H9 (cell line): ENCODE measurements around the gene MSRB2. TPM values are rescaled to one million over a fixed set of nuclear protein-coding genes. Genes with fewer than 3 reads are reported as not detected.

ENCODE experiments used
- DNase-seq: peaks from one replicate; pipeline ENCODE4 v3.0.0-alpha.2; 2017
- H2AFZ ChIP-seq: one replicate; pipeline ENCODE4 v1.6.1; 2013; ENCODE audit warnings: mild to moderate bottlenecking, low read length, control low read depth, moderate library complexity
- H2AK5ac ChIP-seq: 2 replicates; pipeline ENCODE4 v1.6.1; 2013; ENCODE audit warnings: low read length, control low read depth, mixed read lengths; ENCODE audit not compliant: insufficient read length
- H2BK120ac ChIP-seq: one replicate; pipeline ENCODE4 v1.6.1; 2013; ENCODE audit warnings: low read depth, mild to moderate bottlenecking, low read length, control low read depth, inconsistent platforms; ENCODE audit not compliant: poor library complexity, severe bottlenecking
- H2BK12ac ChIP-seq: 2 replicates; pipeline ENCODE4 v1.6.1; 2013; ENCODE audit warnings: low read length, control low read depth, mixed read lengths, low read depth; ENCODE audit not compliant: insufficient read length
- H2BK15ac ChIP-seq: 2 replicates; pipeline ENCODE4 v1.6.1; 2013; ENCODE audit warnings: low read depth, low read length, control low read depth
- H2BK20ac ChIP-seq: one replicate; pipeline ENCODE4 v1.6.1; 2013; ENCODE audit warnings: low read depth, mild to moderate bottlenecking, low read length, control low read depth, inconsistent platforms; ENCODE audit not compliant: poor library complexity, severe bottlenecking
- H2BK5ac ChIP-seq: 2 replicates; pipeline ENCODE4 v1.6.1; 2013; ENCODE audit warnings: low read length, control low read depth, mixed read lengths; ENCODE audit not compliant: insufficient read length
- H3K14ac ChIP-seq: 2 replicates; pipeline ENCODE4 v1.6.1; 2013; ENCODE audit warnings: low read length, control low read depth; ENCODE audit not compliant: insufficient read depth
- H3K18ac ChIP-seq: 2 replicates; pipeline ENCODE4 v1.6.1; 2013; ENCODE audit warnings: low read depth, mild to moderate bottlenecking, mixed read lengths, low read length, control low read depth; ENCODE audit not compliant: insufficient read length
- H3K23ac ChIP-seq: 2 replicates; pipeline ENCODE4 v1.6.1; 2013; ENCODE audit warnings: low read length, control low read depth, mixed read lengths, low read depth; ENCODE audit not compliant: insufficient read length
- H3K23me2 ChIP-seq: 2 replicates; pipeline ENCODE4 v1.6.1; 2013; ENCODE audit warnings: low read depth, mild to moderate bottlenecking, mixed read lengths, low read length, control low read depth; ENCODE audit not compliant: insufficient read length, poor library complexity, severe bottlenecking
- H3K27ac ChIP-seq: 2 replicates; pipeline ENCODE4 v1.5.1; 2013; ENCODE audit warnings: low read length, control low read depth, mixed read lengths, low read depth; ENCODE audit not compliant: insufficient read length
- H3K27me3 ChIP-seq: 2 replicates; pipeline ENCODE4 v1.6.1; 2013; ENCODE audit warnings: low read length, control low read depth, inconsistent platforms; ENCODE audit not compliant: insufficient read depth
- H3K4ac ChIP-seq: 2 replicates; pipeline ENCODE4 v1.6.1; 2013; ENCODE audit warnings: low read depth, mild to moderate bottlenecking, control low read depth, inconsistent platforms, low read length, moderate library complexity
- H3K4me1 ChIP-seq: 2 replicates; pipeline ENCODE4 v1.6.1; 2013; ENCODE audit warnings: low read length, control low read depth, inconsistent platforms; ENCODE audit not compliant: insufficient read depth
- H3K4me2 ChIP-seq: 2 replicates; pipeline ENCODE4 v1.6.1; 2013; ENCODE audit warnings: low read length, control low read depth, mixed read lengths; ENCODE audit not compliant: insufficient read length, insufficient read depth
- H3K56ac ChIP-seq: 2 replicates; pipeline ENCODE4 v1.6.1; 2013; ENCODE audit warnings: low read depth, mild to moderate bottlenecking, mixed read lengths, low read length, control low read depth; ENCODE audit not compliant: insufficient read length
- H3K79me1 ChIP-seq: 2 replicates; pipeline ENCODE4 v1.6.1; 2013; ENCODE audit warnings: low read depth, mild to moderate bottlenecking, moderate library complexity, low read length, control low read depth, inconsistent platforms; ENCODE audit not compliant: insufficient read depth, poor library complexity, severe bottlenecking
- H3K79me2 ChIP-seq: 2 replicates; pipeline ENCODE4 v1.6.1; 2013; ENCODE audit warnings: low read length, control low read depth, inconsistent platforms; ENCODE audit not compliant: insufficient read depth
- H3K9ac ChIP-seq: 2 replicates; pipeline ENCODE4 v1.6.1; 2013; ENCODE audit warnings: low read length, control low read depth, mixed read lengths; ENCODE audit not compliant: insufficient read length; ENCODE audit errors: extremely low read depth
- H3K9me3 ChIP-seq: one replicate; pipeline ENCODE4 v1.6.1; 2013; ENCODE audit warnings: low read depth, low read length, inconsistent platforms; ENCODE audit not compliant: control insufficient read depth
- H3T11ph ChIP-seq: one replicate; pipeline ENCODE4 v1.6.1; 2013; ENCODE audit warnings: mild to moderate bottlenecking, low read length, control low read depth, inconsistent platforms
- H4K20me1 ChIP-seq: one replicate; pipeline ENCODE4 v1.6.1; 2013; ENCODE audit not compliant: control insufficient read depth, insufficient read length, insufficient read depth
- H4K5ac ChIP-seq: 2 replicates; pipeline ENCODE4 v1.6.1; 2013; ENCODE audit warnings: low read depth, mild to moderate bottlenecking, mixed read lengths, low read length, control low read depth; ENCODE audit not compliant: insufficient read length
- H4K8ac ChIP-seq: replicated peaks from 2 replicates; pipeline ENCODE4 v1.6.1; 2013; ENCODE audit warnings: low read length, control low read depth, mixed read lengths, low read depth; ENCODE audit not compliant: insufficient read length
- H4K91ac ChIP-seq: 2 replicates; pipeline ENCODE4 v1.6.1; 2013; ENCODE audit warnings: low read depth, mild to moderate bottlenecking, moderate library complexity, mixed read lengths, low read length, control low read depth; ENCODE audit not compliant: insufficient read length
- H3K27ac Mint-ChIP-seq, 3 experiments: 2 replicates in 2 of 3; 3 replicates in 1 of 3; pipeline ENCODE4 v1.8.0; 2020 to 2021; ENCODE audit warnings: mixed read lengths in 3 of 3, mild to moderate bottlenecking in 1 of 3, moderate library complexity in 1 of 3
- H3K27me3 Mint-ChIP-seq: 2 replicates; pipeline ENCODE4 v1.8.0; 2021; ENCODE audit warnings: low read depth, mild to moderate bottlenecking, moderate library complexity, mixed read lengths
- H3K36me3 Mint-ChIP-seq, 3 experiments: 2 replicates in 2 of 3; 3 replicates in 1 of 3; pipeline ENCODE4 v1.8.0; 2020 to 2021; ENCODE audit warnings: low read depth in 3 of 3, mixed read lengths in 3 of 3; ENCODE audit not compliant: insufficient read depth in 1 of 3
- H3K4me1 Mint-ChIP-seq, 2 experiments: 2 replicates each; pipeline ENCODE4 v1.8.0; 2020; ENCODE audit warnings: mixed read lengths in 2 of 2
- H3K4me3 Mint-ChIP-seq, 2 experiments: 2 replicates in 1 of 2; 3 replicates in 1 of 2; pipeline ENCODE4 v1.8.0; 2020 to 2021; ENCODE audit warnings: mild to moderate bottlenecking in 2 of 2, mixed read lengths in 2 of 2, moderate library complexity in 1 of 2
- H3K9me3 Mint-ChIP-seq, 2 experiments: 2 replicates in 1 of 2; 3 replicates in 1 of 2; pipeline ENCODE4 v1.8.0; 2020; ENCODE audit warnings: mild to moderate bottlenecking in 2 of 2, mixed read lengths in 2 of 2, moderate library complexity in 1 of 2
- WGBS: extraction: QIAGEN DNeasy Blood & Tissue Kit; methylation state at CpG from one replicate; pipeline ENCODE4 v1.1.7; 2013; ENCODE audit warnings: missing lambda C conversion rate, low lambda C conversion rate, mixed read lengths; ENCODE audit not compliant: insufficient read length; ENCODE audit errors: extremely low coverage; 5-methylcytosine and 5-hydroxymethylcytosine counted together
- total RNA-seq: library from RNA; stranded (reverse); gene quantifications from 2 replicates; pipeline ENCODE4 v1.2.1, GENCODE V29; 2021
- TF ChIP-seq, protein P1 (sequence below): fragments of 200-600 bp; sonication (generic); conservative IDR thresholded peaks from 3 replicates; pipeline ENCODE4 v1.8.0; 2021; ENCODE audit warnings: antibody characterized with exemption, mild to moderate bottlenecking

Gene MSRB2
- total RNA-seq, 1 experiment from 2014 or later, result 18.0 TPM

DNA sequence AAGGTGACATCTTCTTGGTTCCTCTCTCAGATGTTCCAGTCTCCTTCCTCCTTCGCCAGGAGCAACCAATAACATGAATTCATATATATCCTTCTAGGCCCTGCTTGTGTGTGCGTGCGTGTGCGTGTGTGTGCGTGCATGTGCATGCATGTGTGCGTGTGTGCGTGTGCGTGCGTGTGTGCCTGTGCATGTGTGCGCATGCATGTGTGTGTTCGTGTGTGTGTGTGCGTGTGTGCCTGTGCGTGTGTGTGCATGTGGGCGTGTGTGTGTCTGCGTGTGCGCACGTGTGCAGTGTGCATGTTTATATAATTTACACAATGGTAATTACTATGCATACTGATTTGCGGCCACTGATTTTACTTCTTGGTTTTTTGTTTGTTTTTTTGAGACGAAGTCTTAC lies 52.8 kb downstream of the MSRB2 start:
- Mint-ChIP-seq H3K27me3 (no peaks in the 10 kb centered on the region; the same call in 1 of the 2 replicates), H3K4me3 (no peak overlapping the region), H3K9me3 (no peaks in the 10 kb centered on the region; a peak in 1 of 5 replicates), H3K4me1 (no peaks in the 10 kb centered on the region), H3K27ac (0 out of 7 replicates have a peak overlapping the region, but pooled peaks of 1 of the 3 experiments have one; percentile 40), H3K36me3 (no peaks in the 10 kb centered on the region)
- H2BK12ac ChIP-seq, result no peak overlapping the region
- H2BK20ac ChIP-seq, result no peak overlapping the region
- H3K14ac ChIP-seq, result no peak overlapping the region
- no peak overlapping the region for H3K56ac ChIP-seq
- H2AK5ac ChIP-seq, result no peak overlapping the region
- no peak overlapping the region for H2BK5ac ChIP-seq
- WGBS, result no CpG with 5 or more reads among the region's 19 CpGs
- H3K79me2 ChIP-seq, result no peaks in the 10 kb centered on the region
- TF ChIP-seq, protein P1, sequence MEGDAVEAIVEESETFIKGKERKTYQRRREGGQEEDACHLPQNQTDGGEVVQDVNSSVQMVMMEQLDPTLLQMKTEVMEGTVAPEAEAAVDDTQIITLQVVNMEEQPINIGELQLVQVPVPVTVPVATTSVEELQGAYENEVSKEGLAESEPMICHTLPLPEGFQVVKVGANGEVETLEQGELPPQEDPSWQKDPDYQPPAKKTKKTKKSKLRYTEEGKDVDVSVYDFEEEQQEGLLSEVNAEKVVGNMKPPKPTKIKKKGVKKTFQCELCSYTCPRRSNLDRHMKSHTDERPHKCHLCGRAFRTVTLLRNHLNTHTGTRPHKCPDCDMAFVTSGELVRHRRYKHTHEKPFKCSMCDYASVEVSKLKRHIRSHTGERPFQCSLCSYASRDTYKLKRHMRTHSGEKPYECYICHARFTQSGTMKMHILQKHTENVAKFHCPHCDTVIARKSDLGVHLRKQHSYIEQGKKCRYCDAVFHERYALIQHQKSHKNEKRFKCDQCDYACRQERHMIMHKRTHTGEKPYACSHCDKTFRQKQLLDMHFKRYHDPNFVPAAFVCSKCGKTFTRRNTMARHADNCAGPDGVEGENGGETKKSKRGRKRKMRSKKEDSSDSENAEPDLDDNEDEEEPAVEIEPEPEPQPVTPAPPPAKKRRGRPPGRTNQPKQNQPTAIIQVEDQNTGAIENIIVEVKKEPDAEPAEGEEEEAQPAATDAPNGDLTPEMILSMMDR, result no peak
- H4K91ac ChIP-seq, result no peak overlapping the region
- H3K9me3 ChIP-seq, result no peaks in the 10 kb centered on the region
- H2BK15ac ChIP-seq, result no peak overlapping the region
- H4K5ac ChIP-seq, result peak overlapping the region; percentile 49
- no peak overlapping the region for H3K4ac ChIP-seq
- H3T11ph ChIP-seq, result no peak overlapping the region
- no peak for DNase-seq
- no peak overlapping the region for H3K9ac ChIP-seq
- no peak overlapping the region for H2BK120ac ChIP-seq
- peak overlapping the region; percentile 50 for H3K18ac ChIP-seq
- H3K4me2 ChIP-seq, result no peak overlapping the region
- no peaks in the 10 kb centered on the region for H3K27me3 ChIP-seq
- H3K4me1 ChIP-seq, result no peaks in the 10 kb centered on the region
- no peak overlapping the region for H3K23ac ChIP-seq
- H4K8ac ChIP-seq, result no peak overlapping the region
- no peaks in the 10 kb centered on the region for H3K79me1 ChIP-seq
- H3K23me2 ChIP-seq, result peaks cover 2% of the 10 kb centered on the region
- no peak overlapping the region for H2AFZ ChIP-seq
- no peaks in the 10 kb centered on the region for H4K20me1 ChIP-seq
- no peak overlapping the region for H3K27ac ChIP-seq
